GM19023 (cell line): ENCODE data around the gene ARHGAP22.
"Not testable (repeated sequence)": the region's sequence is repeated elsewhere in the genome, so short reads cannot be mapped to it uniquely, and the experiment has no call there.

Source experiments
- ATAC-seq: cut with Tn5 transposase; IDR thresholded peaks from one replicate; pipeline ENCODE4 v1.9.1; 2021; ENCODE audit warnings: mild to moderate bottlenecking, moderate library complexity; ENCODE audit not compliant: unreplicated experiment

ARHGAP22 gene

GRCh38 chr10:48442090-48442808 lies 162.6 kb downstream of the ARHGAP22 start:
- ATAC-seq: no peak

GRCh38 chr10:48440771-48441170 lies 164.1 kb downstream of the ARHGAP22 start:
- ATAC-seq: no peak

GRCh38 chr10:48439581-48440041 lies 165.3 kb downstream of the ARHGAP22 start:
- ATAC-seq: no peak

- no peak for ATAC-seq
Measured at GRCh38 chr10:48439031-48439430, 165.8 kb downstream of the ARHGAP22 start.

- ATAC-seq: no peak
Measured at GRCh38 chr10:48437546-48437945, 167.3 kb downstream of the ARHGAP22 start.

- no peak for ATAC-seq
Measured at GRCh38 chr10:48431871-48432270, 173.0 kb downstream of the ARHGAP22 start.

GRCh38 chr10:48430402-48430993 lies 174.4 kb downstream of the ARHGAP22 start:
- ATAC-seq: no peak

GRCh38 chr10:48429309-48429708 lies 175.6 kb downstream of the ARHGAP22 start:
- ATAC-seq: no peak

- no peak for ATAC-seq
Measured at GRCh38 chr10:48428896-48429295, 176.0 kb downstream of the ARHGAP22 start.

- no peak for ATAC-seq
Measured at GRCh38 chr10:48423884-48424283, 181.0 kb downstream of the ARHGAP22 start.

- ATAC-seq: not testable (repeated sequence)
Measured at GRCh38 chr10:48421862-48422261, 183.0 kb downstream of the ARHGAP22 start.

- no peak for ATAC-seq
Measured at GRCh38 chr10:48419714-48420113, 185.2 kb downstream of the ARHGAP22 start.

- no peak for ATAC-seq
Measured at GRCh38 chr10:48418189-48418788, 186.6 kb downstream of the ARHGAP22 start.

GRCh38 chr10:48417374-48417773 lies 187.5 kb downstream of the ARHGAP22 start:
- ATAC-seq: no peak

GRCh38 chr10:48416584-48417232 lies 188.2 kb downstream of the ARHGAP22 start:
- no peak for ATAC-seq

- ATAC-seq: no peak
Measured at GRCh38 chr10:48414778-48415177, 190.1 kb downstream of the ARHGAP22 start.

- ATAC-seq: no peak
Measured at GRCh38 chr10:48414160-48414559, 190.7 kb downstream of the ARHGAP22 start.

GRCh38 chr10:48412933-48413332 lies 191.9 kb downstream of the ARHGAP22 start:
- ATAC-seq: no peak

- ATAC-seq: no peak
Measured at GRCh38 chr10:48412081-48412480, 192.8 kb downstream of the ARHGAP22 start.

GRCh38 chr10:48411510-48411909 lies 193.4 kb downstream of the ARHGAP22 start:
- ATAC-seq: no peak

- no peak for ATAC-seq
Measured at GRCh38 chr10:48410503-48410902, 194.4 kb downstream of the ARHGAP22 start.

GRCh38 chr10:48406658-48407057 lies 198.2 kb downstream of the ARHGAP22 start:
- no peak for ATAC-seq
